ENCODE data around the gene CACNB2.

DNA sequence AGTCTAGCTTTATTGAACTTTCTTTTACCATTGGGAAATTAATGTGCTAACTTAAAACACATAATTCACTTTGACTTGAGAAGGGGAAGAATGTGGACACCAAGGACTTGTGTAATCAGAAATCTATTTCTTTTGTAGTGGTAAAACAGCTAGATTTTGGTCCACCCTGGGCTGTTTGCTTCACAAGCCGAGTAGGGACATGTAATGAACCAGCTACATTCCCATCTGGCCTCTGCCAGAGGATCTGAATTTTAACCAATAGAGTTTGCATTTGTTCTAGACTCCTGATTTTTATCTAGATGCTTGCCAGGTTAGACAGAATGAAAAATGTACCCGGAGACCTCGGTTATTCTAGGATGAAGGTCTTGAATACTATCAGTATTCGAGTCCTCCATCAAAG, 1.9 kb downstream of the CACNB2 start:
- TF ChIP-seq SP1 (IDR thresholded peaks at IDR 0.05) (no peak), BHLHE40 (IDR thresholded peaks at IDR 0.05; ENCODE audit: borderline replicate concordance) (no peak), FOXK2 (IDR thresholded peaks at IDR 0.05) (no peak), HDGF (IDR thresholded peaks at IDR 0.05; ENCODE audit: borderline replicate concordance) (no peak), SUZ12 (IDR thresholded peaks at IDR 0.05) (no peak)
